Thoracic aorta (tissue), 2 donors: ENCODE data around the gene PPM1H. TPM values are rescaled to one million over a fixed set of nuclear protein-coding genes. Genes with fewer than 3 reads are reported as not detected.

ENCODE experiments used
- ATAC-seq: fragments of 150-250 bp; one replicate; pipeline ENCODE4 v1.8.0; 2017; ENCODE audit warnings: low read depth; ENCODE audit not compliant: insufficient number of reproducible peaks, low FRiP score
- DNase-seq: peaks from one replicate; pipeline ENCODE4 v3.0.0-alpha.2; 2020; ENCODE audit warnings: low spot score
- H3K27ac ChIP-seq, 2 donors: fragments of 200-600 bp; sonication (generic); 1 replicate in 1 of 2; 2 replicates in 1 of 2; pipeline ENCODE4 v1.5.1; 2016; ENCODE audit warnings: mild to moderate bottlenecking in 2 of 2, moderate library complexity in 2 of 2
- H3K27me3 ChIP-seq: fragments of 200-600 bp; sonication (generic); replicated peaks from 2 replicates; pipeline ENCODE4 v1.6.0; 2016; ENCODE audit warnings: mild to moderate bottlenecking; ENCODE audit not compliant: insufficient read depth
- H3K36me3 ChIP-seq: fragments of 200-600 bp; sonication (generic); one replicate; pipeline ENCODE4 v1.5.1; 2016
- H3K4me1 ChIP-seq, 2 donors: fragments of 200-600 bp; sonication (generic); 1 replicate in 1 of 2; 2 replicates in 1 of 2; pipeline versions ENCODE4 v1.5.1 to v1.6.0; 2016; ENCODE audit warnings: low read depth in 2 of 2, mild to moderate bottlenecking in 1 of 2; ENCODE audit not compliant: control insufficient read depth in 1 of 2
- H3K4me3 ChIP-seq: fragments of 200-600 bp; sonication (generic); 2 replicates; pipeline ENCODE4 v1.5.1; 2016; ENCODE audit warnings: mild to moderate bottlenecking
- H3K9me3 ChIP-seq: fragments of 200-600 bp; sonication (generic); 2 replicates; pipeline ENCODE4 v1.5.1; 2016
- total RNA-seq, 2 donors: library from RNA; depleted of rRNA; stranded (reverse); fragments of >200 nt; gene quantifications; one replicate each; pipeline versions ENCODE4 v1.1.0 to v1.2.3, GENCODE V29; 2016
- TF ChIP-seq, protein P1 (sequence below): fragments of 200-600 bp; sonication (generic); IDR thresholded peaks from one replicate; pipeline ENCODE4 v1.5.1; 2019; ENCODE audit warnings: antibody characterized with exemption

PPM1H gene
- total RNA-seq, 2 donors from 2014 or later, result 9.1 to 10.3 TPM

DNA sequence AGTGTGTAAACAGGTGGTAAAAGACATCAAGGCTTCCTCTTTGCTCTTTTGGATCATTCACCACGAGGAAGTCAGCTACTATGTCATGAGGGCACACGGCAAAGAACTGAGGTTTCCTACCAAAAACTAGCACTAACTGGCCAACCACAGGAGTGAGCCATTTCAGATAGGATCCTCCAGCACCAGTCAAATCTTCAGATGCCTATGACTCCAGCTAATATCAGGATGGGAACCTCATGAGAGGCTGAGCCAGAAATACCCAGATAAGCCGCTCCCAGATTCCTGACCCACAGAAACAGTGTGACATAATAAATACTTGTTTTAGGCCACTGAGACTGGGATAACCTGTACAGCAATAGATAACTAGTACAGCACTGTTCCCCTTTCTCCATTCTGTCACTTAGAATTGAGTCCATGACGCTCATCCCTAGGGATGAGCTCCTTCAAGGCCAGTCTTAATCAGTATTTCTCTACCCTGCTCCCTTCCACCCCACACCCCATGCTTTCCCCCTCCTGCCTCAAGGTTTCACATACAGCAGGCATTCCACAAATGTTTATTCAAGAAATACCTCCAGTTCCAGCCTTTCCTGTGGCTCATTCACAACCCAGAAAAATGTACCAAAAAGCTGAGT is 68.4 kb downstream of the PPM1H start:
- no peaks in the 10 kb centered on the region for H3K9me3 ChIP-seq
- no peak for ATAC-seq
- H3K4me1 ChIP-seq, result peaks cover 28 to 45% of the 10 kb centered on the region in 2 donors
- no peak overlapping the region for H3K4me3 ChIP-seq
- no peak for DNase-seq
- no peaks in the 10 kb centered on the region for H3K36me3 ChIP-seq
- TF ChIP-seq, protein P1, sequence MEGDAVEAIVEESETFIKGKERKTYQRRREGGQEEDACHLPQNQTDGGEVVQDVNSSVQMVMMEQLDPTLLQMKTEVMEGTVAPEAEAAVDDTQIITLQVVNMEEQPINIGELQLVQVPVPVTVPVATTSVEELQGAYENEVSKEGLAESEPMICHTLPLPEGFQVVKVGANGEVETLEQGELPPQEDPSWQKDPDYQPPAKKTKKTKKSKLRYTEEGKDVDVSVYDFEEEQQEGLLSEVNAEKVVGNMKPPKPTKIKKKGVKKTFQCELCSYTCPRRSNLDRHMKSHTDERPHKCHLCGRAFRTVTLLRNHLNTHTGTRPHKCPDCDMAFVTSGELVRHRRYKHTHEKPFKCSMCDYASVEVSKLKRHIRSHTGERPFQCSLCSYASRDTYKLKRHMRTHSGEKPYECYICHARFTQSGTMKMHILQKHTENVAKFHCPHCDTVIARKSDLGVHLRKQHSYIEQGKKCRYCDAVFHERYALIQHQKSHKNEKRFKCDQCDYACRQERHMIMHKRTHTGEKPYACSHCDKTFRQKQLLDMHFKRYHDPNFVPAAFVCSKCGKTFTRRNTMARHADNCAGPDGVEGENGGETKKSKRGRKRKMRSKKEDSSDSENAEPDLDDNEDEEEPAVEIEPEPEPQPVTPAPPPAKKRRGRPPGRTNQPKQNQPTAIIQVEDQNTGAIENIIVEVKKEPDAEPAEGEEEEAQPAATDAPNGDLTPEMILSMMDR, result no peak
- H3K27ac ChIP-seq, result peak overlapping the region; percentile 66 to 68
- no peaks in the 10 kb centered on the region for H3K27me3 ChIP-seq

DNA sequence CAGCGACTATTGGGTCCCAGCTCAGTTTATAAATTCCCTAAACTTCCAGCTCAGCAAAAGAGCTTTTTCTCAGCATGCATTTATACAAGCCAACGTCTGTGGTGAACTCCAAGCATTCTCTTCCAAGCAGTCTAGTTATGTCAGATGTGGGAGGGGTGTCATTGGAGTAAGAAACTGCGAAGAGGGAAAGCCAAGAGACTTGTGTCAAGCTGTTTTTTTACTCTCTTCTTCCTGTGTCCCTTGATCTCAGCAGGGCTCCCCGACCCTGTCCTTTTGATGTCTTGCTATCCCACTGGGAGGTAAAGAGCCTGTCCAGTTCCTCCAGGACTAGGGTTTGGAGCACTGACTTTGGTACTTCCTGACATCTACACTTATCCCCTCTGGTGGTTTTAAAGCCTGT is 69.0 kb downstream of the PPM1H start:
- Histone ChIP-seq H3K27ac (peak overlapping the region; percentile 66 to 68), H3K9me3 (no peaks in the 10 kb centered on the region), H3K4me3 (no peak overlapping the region), H3K4me1 (peaks cover 28 to 51% of the 10 kb centered on the region in 2 donors), H3K36me3 (no peaks in the 10 kb centered on the region), H3K27me3 (no peaks in the 10 kb centered on the region)
- TF ChIP-seq, protein P1, result no peak
- DNase-seq, result no peak
- no peak for ATAC-seq

GRCh38 chr12:62865065-62865464 is 69.9 kb downstream of the PPM1H start:
- H3K4me1 ChIP-seq, result peaks cover 28 to 60% of the 10 kb centered on the region in 2 donors
- TF ChIP-seq, protein P1, result no peak
- no peak for DNase-seq
- ATAC-seq, result no peak
- no peaks in the 10 kb centered on the region for H3K36me3 ChIP-seq
- no peak overlapping the region for H3K4me3 ChIP-seq
- H3K27ac ChIP-seq, result peak overlapping the region; percentile 66 to 68
- no peaks in the 10 kb centered on the region for H3K27me3 ChIP-seq
- H3K9me3 ChIP-seq, result no peaks in the 10 kb centered on the region

GRCh38 chr12:62862259-62862881 is 72.6 kb downstream of the PPM1H start:
- DNase-seq, result no peak
- Histone ChIP-seq H3K36me3 (no peaks in the 10 kb centered on the region), H3K4me3 (no peak overlapping the region), H3K4me1 (peaks cover 31 to 65% of the 10 kb centered on the region in 2 donors), H3K9me3 (no peaks in the 10 kb centered on the region), H3K27me3 (no peaks in the 10 kb centered on the region), H3K27ac (peak overlapping the region; percentile 32 to 47)
- TF ChIP-seq, protein P1, result no peak
- ATAC-seq, result no peak

- Histone ChIP-seq H3K27me3 (no peaks in the 10 kb centered on the region), H3K9me3 (no peaks in the 10 kb centered on the region), H3K4me1 (peaks cover 26 to 57% of the 10 kb centered on the region in 2 donors), H3K4me3 (peak overlapping the region; percentile 41), H3K27ac (peak overlapping the region; percentile 32 to 47), H3K36me3 (no peaks in the 10 kb centered on the region)
- TF ChIP-seq, protein P1, result no peak
- DNase-seq (no peak), ATAC-seq (no peak)
Observed at GRCh38 chr12:62861586-62861985, 73.4 kb downstream of the PPM1H start.
